ENCODE data around the gene PEAR1.
"Not testable (repeated sequence)": the region's sequence is repeated elsewhere in the genome, so short reads cannot be mapped to it uniquely, and the experiment has no call there.

PEAR1 gene

DNA sequence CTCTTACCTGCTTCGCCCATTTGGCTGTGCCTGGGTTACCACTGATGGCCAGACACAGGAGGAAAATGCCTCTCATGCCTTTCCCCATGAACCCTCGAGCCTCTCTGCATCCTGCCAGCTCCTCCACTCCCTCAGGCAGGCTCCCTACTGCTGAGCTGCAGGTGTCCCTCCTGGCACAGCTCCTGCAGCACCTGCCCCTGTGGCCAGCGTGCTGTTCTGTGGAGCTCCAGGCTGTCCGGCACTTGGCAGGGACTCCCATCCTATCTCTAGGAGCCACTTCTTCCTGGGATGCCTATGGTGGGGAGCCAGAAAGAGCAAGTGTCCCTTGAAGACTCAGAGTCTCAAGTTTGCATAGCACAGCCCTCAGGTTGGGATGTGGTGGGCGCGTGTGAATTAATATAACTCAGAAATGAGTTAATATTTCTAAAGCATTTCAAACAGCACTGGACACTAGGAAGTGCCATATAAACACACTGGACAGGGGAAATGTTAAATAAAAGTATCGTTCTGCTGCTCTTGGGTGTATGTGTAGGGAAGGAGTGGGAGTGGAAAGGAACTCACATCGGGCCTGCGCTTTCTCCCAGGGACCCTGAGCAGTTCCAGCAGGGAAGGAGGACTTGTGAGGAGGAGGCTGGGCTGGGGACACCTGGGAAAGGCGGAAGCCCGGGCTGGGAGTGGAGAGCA is 29.6 kb downstream of the PEAR1 start:
- no peak for DNase-seq

DNA sequence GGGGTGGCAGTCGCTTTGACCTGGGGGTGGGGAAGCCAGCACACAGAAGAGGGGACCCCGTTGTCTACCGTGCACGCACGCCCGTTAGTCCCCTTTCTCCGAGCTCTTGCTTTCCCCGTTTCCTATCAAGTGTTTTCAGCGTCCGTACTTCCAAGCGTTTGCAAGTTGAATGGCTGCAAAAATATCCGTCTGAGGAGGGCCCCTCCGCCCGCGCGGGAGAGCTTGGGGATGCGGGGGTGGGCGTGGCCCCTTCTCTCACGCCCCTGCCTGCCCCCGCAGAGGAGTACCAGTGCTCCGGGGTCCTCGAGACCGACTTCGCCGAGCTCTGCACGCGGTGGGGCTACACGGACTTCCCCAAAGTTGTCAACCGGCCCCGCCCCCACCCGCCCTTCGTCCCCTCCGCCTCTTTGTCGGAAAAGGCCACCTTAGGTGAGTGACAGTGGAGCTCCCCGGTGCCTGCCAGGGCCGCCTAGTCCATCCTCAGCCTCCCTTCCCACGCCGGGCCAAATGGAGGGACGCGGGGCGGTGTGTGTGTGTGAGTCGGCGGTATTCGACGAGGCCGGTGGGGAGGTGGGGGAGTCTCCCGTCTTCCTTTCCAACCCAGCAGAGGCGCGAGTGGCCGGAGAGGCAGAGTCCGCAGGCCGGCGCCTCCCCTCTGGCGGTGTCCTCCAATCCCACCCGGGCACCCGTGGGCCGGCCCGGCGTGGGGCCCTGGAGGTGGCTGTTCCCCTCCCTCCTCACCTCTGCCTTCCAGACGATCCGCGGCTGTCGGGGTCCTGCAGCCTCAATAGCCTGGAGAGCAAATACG is 30.4 kb downstream of the PEAR1 start:
- no peak for DNase-seq

DNA sequence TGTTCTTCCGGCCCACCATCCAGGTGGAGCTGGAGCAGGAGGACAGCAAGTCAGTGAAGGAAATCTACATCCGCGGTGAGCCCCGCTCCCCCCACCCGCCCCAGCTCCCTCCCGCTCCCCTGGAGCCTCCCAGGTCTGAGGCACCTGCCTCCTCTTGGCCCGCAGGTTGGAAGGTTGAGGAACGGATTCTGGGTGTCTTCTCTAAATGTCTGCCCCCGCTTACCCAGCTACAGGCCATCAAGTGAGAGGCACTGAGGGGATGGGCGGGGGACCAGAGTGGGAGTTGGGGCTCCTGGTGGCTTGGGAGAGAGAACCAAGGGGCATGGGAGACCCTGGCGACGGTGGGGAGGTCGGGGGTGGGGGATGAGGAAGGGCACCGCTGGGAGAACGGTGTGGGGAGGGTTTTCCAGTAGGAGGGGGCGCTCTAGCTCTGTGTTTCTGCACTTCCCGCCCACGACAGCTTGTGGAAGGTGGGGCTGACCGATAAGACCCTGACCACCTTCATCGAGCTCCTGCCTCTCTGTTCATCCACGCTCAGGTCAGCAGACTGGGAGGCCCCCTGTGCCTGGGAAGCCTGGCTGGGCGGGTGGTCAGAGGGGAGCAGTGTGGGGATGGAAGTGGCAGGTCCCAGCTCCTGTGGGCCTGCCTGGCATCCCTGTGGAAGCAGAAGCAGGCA is 31.1 kb downstream of the PEAR1 start:
- DNase-seq = no peak

DNA sequence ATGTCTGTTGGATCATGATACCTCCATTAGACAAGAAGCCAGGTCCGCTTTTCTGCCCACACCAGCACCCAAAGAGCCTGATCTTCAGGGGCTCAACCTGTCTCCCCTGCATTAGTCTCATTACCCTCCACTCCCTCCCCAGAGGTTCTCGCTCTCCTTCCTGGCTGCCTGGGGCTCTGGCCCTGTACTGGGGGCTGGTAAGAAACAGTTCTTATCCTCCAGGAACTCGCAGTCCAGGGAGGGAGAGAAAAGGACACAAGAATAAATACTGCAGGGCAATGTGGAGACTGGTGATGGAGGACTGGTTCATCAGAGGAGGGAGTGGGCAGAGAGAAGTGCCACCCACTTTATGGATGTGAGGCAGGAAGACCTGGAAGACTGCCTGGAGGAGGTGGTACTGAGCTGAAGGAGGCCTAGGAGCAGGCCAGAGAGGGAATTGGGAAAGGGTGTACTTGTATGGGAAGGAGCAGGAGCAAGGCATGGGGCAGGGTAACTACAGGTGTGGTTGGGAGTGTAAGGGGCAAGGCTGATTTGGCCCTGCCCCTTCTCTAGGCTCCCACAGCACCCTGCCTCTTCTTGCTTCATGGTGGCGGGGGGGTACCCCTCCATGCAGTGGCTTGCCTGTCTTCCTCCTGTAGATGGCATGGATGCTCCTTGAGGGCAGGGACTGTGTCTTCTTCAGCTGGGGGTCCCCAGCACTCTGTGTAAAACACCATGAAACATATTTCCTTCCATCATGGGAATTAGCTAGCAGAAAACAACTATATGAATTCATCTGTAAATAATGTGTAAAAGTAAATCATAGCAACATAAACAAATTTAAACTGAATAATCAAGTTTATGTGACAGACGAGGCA is 31.9 kb downstream of the PEAR1 start:
- DNase-seq = no peak

DNA sequence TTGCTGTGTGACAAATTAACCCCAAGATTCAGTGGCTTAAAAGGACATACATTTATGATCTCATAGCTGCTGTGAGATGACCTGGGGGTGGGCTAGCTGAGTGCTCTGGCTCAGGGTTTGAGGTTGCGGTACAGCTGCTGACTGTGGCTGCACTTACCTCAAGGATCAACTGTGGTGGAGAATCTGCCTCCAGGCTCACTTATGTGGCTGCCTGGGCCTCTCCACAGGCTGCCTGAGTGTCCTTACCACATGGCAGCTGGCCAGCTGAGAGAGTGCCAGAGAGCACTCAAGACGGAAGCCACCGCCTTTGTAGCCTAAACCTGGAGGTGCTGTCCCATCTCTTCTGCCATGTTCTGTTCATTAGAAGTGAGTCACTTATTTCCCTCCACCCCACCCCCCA is 32.7 kb downstream of the PEAR1 start:
- peak; percentile 96 for DNase-seq

DNA sequence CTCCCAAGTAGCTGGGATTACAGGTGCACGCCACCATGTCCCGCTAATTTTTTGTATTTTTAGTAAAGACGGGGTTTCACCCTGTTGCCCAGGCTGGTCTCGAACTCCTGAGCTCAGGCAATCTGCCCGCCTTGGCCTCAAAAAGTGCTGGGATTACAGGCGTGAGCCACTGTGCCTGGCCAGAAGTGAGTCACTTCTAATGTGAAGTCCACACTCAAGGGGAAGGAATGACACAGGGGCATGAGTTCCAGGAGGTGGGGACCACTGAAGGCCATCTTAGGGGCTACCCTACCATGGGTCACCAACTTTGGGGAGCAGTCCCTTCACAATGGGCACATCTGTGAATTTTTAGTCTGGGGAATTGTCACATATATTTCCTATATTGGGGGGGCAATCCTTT is 33.2 kb downstream of the PEAR1 start:
- DNase-seq = not testable (repeated sequence)

DNA sequence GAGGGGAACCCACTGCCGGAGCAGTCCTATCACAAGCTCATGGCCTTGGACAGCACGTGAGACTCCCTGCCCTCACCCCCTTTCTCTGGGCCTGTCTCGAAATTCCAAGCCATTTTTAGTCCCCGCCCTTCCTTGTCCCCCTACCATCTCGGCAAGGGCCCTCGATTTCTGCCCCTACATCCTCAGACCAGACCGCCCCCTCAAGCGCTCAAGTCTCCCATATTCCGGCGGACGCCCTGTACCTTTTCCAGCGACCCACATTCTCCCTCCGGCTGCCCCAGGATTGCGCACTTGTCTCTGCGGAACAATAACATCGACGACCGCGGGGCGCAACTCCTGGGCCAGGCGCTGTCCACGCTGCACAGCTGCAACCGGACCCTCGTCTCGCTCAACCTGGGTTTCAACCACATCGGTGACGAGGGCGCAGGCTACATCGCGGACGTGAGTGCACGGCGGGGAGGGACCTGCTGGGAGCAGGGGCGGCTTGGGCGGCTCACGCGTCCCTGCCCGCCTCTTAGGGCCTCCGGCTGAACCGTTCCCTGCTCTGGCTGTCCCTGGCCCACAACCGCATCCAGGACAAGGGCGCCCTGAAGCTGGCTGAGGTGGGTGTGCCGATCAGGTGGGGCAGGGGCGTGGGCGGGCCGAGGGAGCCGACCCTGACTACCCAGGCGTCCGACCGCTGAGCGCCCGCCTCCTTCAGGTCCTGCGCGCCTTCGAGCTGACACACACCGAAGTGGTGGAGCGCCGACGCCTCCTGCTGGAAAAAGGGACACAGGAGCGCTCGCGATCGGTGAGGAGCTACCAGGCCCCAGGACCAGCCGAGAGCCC is 33.9 kb downstream of the PEAR1 start:
- peak; percentile 80 for DNase-seq

DNA sequence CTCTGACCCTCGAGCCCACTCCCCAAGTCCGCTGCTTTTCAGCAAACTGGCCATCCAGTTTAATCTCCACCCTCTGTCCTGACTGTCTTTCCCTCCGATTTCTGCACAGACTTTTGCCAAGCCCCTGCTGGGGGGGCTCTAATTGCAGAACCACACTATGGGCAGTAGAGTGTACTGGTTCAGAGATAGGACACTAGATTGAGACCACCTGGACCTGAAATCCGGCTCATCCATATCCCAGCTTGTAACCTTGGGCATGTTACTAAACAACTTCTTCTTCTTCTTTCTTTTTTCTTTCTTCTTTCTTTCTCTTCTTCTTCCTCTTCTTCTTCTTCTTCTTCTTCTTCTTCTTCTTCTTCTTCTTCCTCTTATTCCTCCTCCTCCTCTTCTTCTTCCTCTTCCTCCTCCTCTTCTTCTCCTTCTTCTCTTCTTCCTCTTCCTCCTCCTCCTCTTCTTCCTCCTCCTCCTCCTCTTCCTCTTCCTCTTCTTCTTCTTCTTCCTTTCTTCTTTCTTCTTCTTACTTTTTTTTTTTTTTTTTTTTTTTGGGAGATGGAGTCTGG is 34.6 kb downstream of the PEAR1 start:
- DNase-seq = no peak

DNA sequence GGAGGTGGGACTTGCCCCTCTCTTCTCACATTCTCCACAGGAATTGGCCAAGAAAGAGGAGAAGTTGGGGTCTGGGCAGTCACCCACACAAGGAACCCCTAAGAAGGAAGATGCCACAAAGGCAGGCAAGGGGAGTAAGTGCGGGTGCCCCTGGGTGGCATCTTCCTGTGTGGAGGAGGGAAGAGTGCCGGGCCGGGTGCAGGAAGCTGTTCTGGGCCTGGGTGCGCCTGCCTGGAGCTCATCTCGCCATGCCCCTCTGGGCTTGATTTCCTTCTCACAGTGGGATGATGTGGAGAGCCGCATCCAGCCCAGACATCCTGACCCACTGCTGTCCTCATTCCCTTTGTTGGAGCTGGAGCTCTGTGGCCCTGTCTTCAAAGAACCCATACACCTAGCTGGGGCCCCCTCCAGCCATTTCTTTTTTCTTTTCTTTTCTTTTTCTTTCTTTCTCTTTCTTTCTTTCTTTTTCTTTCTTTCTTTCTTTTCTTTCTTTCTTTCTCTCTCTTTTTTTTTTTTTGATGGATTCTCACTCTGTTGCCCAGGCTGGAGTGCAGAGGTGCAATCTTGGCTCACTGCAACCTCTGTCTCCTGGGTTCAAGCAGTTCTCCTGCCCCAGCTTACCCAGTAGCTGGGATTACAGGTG is 36.2 kb downstream of the PEAR1 start:
- DNase-seq = no peak

DNA sequence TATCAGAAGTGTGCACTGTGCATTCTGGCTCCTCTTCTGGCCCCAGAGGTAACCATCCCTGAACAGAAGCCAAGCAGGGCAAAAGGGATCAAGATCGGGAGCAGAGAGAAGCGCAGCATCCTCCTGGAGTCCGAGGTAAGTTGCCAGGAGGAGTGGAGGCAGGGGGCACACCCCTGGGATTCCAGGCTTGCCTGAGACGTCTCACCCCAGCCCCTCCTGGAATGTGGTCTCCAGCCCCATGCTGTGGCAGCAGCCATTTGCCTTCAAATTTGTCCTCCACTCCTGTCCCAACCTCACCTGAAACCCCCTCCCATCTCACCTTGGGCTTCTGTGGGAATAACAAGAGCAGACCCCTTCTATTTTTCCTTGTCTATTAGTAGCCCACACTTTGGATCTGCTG is 37.0 kb downstream of the PEAR1 start:
- no peak for DNase-seq

DNA sequence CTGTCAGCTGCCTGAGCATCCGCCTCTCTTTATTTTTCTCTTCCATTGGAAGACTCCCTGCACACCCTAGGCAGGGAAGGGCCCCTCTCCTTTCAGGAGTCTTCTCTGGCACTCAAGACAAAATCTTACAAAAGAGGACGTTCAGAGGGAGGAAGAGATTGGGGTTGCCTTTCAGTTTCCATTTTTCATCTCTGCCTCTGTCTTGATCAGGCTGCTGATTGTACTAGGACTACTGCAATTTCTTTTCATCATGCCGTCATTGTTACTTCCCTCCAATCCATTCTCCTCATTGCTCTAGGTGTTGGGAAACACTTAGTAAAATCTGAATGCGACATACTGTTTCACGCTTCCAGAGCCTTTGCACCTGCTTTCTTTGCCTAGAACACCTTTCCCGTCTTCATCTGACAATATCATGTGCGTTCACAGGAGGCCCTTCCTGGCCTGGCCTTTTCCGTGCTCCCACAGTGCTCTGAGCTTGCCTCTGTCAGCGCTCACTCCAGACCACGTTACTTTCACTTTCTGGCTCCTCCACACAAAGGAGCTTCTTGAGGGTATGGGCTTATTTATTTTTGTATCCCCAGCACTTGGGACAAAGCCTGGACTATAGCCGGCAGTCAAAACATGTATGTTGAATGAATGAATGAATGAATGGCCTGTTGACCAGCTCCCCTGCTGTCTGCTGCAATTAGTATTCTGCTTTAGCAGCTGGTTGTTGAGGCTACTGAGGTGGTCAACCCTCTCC is 37.9 kb downstream of the PEAR1 start:
- no peak for DNase-seq

DNA sequence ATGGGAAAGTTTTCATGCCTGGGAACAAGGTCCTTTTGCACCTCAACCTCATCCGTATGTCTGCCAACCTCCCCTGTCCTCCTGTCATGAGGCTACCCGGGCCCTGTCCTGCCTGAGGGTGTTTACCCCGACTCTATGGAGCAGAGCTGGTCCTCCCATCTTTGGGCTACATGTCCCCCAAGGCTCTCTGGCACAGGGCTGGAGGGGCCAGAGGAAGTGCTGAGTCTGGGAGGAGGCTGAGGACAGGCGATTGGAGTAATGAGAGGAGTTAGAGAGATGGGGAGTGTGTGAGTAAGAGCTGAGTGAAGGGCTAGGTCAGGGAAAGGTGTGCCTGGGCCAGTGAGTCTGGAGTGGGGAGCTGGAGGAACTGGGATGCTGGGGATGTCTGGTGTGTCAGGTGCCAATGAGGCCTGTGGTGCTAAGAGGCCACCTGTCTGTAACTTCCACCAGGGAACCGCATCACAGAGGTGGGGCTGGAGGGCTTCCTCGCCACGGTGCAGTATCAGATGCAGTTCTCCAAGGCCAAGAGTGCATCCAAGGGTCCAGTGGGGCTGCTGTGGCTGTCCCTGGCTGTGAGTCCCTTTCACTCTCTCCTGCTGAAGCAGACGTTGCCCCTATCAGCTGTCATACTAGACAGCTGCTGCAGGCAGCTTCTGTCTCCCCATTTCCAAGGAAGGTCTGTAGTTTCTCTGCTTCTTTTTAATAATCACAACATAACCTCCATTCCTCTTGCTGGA is 38.6 kb downstream of the PEAR1 start:
- DNase-seq = no peak

DNA sequence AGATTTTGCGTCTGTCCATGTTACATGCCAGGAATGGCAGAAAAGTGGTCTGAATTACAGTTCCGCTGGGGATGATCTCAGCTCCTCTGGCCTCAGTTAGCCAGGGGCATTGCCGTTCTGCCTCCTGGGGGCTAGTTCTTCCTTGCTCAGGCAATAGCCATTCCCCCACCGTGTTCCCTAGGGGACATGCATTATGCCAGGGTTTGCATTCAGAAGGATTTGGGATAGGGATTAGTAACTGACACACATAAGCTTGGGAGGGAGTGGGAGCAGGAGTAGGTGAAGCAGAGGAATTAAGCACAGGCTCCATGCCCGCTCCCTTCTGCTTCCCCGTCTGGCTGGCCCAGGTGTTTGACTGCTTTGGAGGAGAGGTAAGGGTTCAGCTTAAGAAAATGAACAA is 39.6 kb downstream of the PEAR1 start:
- DNase-seq = no peak

DNA sequence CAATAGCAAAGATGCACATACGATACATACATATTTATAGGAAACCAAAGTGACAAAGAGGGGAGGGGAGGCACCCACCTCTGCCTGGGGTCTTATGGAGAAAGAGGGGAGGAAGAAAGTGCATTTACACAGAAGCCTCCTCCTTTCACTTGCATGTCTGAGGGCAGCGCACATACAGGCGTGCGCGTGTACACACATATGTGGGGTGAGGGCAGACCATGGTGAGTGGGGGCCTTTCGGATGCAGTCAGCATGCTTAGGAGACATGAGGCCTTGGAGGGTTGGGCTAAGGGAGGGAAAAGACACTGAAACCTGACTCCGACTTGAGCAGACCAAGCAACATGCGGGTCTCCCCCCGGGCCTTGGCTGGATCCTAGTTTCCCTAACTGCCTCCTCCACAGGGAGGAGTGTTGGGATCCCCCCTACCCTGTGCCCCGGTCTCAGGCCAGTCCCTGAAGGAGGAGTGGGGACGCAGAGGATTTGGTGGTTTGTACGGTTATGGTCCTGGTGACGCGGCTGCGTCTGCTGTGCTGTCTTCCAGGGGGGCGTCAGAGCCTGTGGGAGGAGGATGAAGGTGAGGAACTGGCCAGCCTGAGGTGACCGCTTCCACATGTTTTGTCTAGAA is 42.1 kb downstream of the PEAR1 start:
- DNase-seq = no peak

DNA sequence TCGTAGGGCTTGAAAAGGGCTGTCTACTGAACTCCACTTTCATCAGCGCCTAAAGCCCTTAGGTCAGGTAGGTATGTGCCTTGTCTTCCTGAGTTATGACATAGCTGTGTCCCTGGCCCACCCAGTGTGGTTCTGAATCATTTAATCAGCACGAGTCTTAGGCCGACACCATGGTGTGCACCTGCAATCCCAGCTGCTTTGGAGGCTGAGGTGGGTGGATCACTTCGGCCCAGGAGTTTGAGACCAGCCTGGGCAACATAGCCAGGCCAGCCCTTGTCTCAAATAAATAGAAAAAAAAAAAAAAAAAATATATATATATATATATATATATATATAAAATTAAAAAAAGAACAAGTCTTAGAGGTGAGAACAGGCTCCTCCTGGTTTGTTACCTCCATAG is 42.7 kb downstream of the PEAR1 start:
- DNase-seq = no peak

DNA sequence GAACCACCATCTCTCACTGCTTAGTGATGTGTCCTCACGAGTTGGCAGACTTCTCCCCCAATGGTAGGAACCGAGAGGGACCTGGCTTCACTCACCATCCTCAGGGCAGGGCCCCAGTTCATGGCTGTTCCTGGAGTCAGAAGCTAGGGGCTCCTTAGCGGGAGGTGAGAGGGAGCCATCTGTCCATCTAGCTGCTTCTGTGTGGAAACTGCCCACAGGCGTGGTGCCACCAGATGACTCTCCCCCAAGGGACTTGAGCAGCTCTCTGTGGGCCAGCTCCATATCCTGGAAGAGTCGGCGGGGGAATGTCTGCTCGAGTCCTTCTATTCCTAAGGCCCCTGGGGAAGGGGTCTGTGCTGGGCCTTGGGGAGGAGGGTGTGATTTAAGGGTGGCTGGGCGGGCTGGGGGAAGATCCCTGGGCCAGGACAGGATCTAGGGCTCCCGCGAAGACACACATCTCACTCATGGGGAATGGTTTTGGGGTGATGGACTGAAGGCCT is 43.3 kb downstream of the PEAR1 start:
- no peak for DNase-seq

DNA sequence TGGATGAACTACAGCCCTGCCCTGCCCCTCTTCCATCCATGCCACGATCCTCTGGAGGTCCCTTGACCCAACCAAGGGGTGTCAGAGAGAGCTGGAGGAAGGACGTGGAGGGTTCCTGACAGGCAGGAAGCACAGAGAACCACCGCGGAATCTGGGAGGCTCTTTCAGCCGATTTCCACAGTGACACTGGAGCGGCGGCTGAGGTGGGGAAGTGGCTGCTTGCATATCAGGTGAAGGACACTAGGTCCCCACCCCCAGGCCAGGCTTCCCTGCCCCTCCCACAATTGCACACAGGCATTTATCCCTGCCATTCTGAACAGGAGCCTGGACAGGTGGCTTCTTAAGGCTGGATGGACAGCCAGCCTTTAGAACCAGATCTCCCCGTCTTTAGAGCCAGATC is 44.4 kb downstream of the PEAR1 start:
- DNase-seq = no peak

DNA sequence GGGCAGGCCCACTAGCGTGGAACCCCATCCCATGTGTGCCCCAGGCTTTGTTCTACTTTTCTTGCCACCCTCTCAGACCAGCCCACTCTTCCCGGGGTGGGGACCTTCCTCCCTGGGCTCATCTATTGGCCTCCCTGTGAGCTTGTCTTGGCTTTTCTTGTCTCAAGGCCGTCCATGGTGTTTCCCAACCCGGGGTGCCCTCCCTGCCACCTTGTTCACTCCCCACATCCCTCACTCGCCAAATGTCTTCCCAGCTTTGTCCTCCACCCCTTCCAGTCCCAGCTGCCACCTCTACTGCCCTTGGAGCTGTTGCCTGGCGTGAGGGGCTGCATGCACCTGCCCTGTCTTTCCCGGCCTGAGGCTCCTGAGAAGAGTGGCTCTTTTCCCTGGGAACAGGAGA is 45.3 kb downstream of the PEAR1 start:
- no peak for DNase-seq

DNA sequence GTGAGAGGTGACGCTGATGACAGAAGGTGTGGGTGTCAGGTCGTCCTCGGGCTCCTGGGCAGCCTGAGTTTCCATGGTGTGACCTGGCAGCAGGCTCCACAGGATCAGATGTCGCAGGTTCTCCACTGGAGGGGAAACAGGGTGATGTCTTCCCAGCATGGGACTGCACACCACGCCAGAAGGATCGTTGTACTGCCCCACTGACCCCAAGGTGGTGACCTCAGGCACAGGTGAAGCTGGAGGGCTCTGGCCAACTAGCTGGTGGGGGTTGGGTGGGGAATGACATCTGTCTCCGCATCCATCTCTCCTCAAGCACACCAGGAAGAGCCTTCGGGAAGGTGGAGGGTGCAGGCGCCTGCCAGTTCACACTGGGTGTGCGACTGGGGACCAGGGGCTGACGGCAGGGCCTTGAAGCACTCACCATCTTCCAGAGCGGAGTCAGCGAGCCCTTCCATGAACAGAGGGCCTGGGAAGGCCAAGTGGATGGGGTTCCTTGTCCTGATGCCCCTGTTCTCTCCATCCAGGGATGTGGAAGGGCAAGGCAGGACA is 46.3 kb downstream of the PEAR1 start:
- no peak for DNase-seq

Data from hematopoietic multipotent progenitor cell treated with erythropoietin and hydrocortisone succinate and interleukin-3 and kit ligand, for 8 days (in vitro differentiated cells).